Heart left ventricle (tissue), 16 donors: Measurements from ENCODE around the gene TRPV6. TPM values are rescaled to one million over a fixed set of nuclear protein-coding genes. Genes with fewer than 3 reads are reported as not detected.

ENCODE experiments used
- ATAC-seq, 4 donors: fragments of 200-7000 bp; cut with Tn5 transposase; one replicate each; pipeline ENCODE4 v1.9.1; 2020 to 2022; ENCODE audit warnings: moderate library complexity in 4 of 4, mild to moderate bottlenecking in 3 of 4, moderate number of reproducible peaks in 1 of 4
- DNase-seq, 5 donors: peaks; one replicate each; pipeline ENCODE4 v3.0.0-alpha.2; 2020
- H3K27ac ChIP-seq, 12 donors: fragments of 200-600 bp; sonication (generic) in 4 of 12; one replicate each; pipeline versions ENCODE4 v1.5.0 to v1.8.0; 2016 to 2022; ENCODE audit warnings: mild to moderate bottlenecking in 2 of 12
- H3K27me3 ChIP-seq, 9 donors: fragments of 200-600 bp; sonication (generic) in 2 of 9; one replicate each; pipeline versions ENCODE4 v1.5.1 to v1.8.0; 2016 to 2022; ENCODE audit warnings: mild to moderate bottlenecking in 3 of 9
- H3K36me3 ChIP-seq, 9 donors: fragments of 200-600 bp; sonication (generic) in 2 of 9; one replicate each; pipeline versions ENCODE4 v1.5.0 to v1.8.0; 2018 to 2022; ENCODE audit warnings: mild to moderate bottlenecking in 2 of 9
- H3K4me1 ChIP-seq, 12 donors: fragments of 200-600 bp; sonication (generic) in 4 of 12; one replicate each; pipeline versions ENCODE4 v1.5.0 to v1.8.0; 2016 to 2022; ENCODE audit warnings: mild to moderate bottlenecking in 3 of 12
- H3K4me3 ChIP-seq, 12 donors: fragments of 200-600 bp; sonication (generic) in 4 of 12; one replicate each; pipeline versions ENCODE4 v1.5.0 to v1.8.0; 2017 to 2022; ENCODE audit warnings: mild to moderate bottlenecking in 9 of 12, moderate library complexity in 4 of 12
- H3K9me3 ChIP-seq, 12 donors: fragments of 200-600 bp; sonication (generic) in 4 of 12; one replicate each; pipeline versions ENCODE4 v1.5.0 to v1.8.0; 2016 to 2022; ENCODE audit warnings: mild to moderate bottlenecking in 1 of 12
- POLR2A ChIP-seq, 2 donors: fragments of 450-650 bp; IDR thresholded peaks; one replicate each; pipeline ENCODE4 v1.6.1; 2017; ENCODE audit warnings: antibody characterized with exemption in 2 of 2, mild to moderate bottlenecking in 2 of 2, moderate library complexity in 2 of 2
- WGBS, 4 donors: extraction: QIAGEN DNeasy Blood & Tissue Kit in 2 of 4; methylation state at CpG; one replicate each; pipeline versions ENCODE4 v1.1.5 to v1.1.7; 2013 to 2018; 5-methylcytosine and 5-hydroxymethylcytosine counted together
- intact Hi-C, 10 donors: fragments of 100-400 bp; cut with DNase I; formaldehyde crosslinking; loops; one replicate each; pipeline versions ENCODE4 v1.11.1 to v1.14.2; 2022
- long read RNA-seq, 3 donors: library from polyadenylated mRNA; unstranded; transcript quantifications; one replicate each; pipeline ENCODE4 v2.0.0, GENCODE V29; 2020 to 2021
- polyA plus RNA-seq, 2 donors: library from polyadenylated mRNA; stranded (reverse); fragments of 200-250 nt; gene quantifications; one replicate each; pipeline ENCODE4 v1.2.3, GENCODE V29; 2013
- total RNA-seq, 9 donors: library from RNA; depleted of rRNA in 2 of 9; stranded (reverse); fragments of >200 nt in 2 of 9; fragmentation: NEBNext Ultra II Directional in 3 of 9; extraction: Animal tissue kit (Norgen Biotek cat#: 25700) in 3 of 9; gene quantifications; one replicate each; pipeline versions ENCODE4 v1.1.0 to v1.2.4, GENCODE V29; 2016 to 2023
- TF ChIP-seq, protein P1 (sequence below), 12 donors: fragments of 200-600 bp; sonication (generic) in 4 of 12; IDR thresholded peaks; one replicate each; pipeline versions ENCODE4 v1.5.0 to v1.8.0; 2018 to 2022; ENCODE audit warnings: antibody characterized with exemption in 12 of 12, mild to moderate bottlenecking in 5 of 12
- donor health status: ischemic (EF 13 %, LVEDD 7.1; RV severe dilation, severe dysfunction).
- donor health status: healthy with polysubstance abuse.
- donor health status: DM: no; HTN: yes; CAD: no.
- donor health status: DM: no; HTN: no; CAD: no.
- donor health status: ischemic (EF 25% LVEDD 6.9; RV normal size, moderate dysfunction).
- donor health status: ischemic (EF 25% LVEDD 5.7; RV mildly dilated, moderate dysfunction).
- donor health status: healthy.
- donor health status: DM: yes; HTN: yes; CAD: no.
- donor health status: ischemic (EF 35%, LVEDD 5.7; RV mildly dilated, moderate dysfunction).
- donor health status: nonischemic (EF 11% LVEDD 7.7; RV severe dilation, severe dysfunction).
- donor health status: DM: yes; HTN: yes; CAD: no.
- donor health status: PGD.
- donor health status: ischemic (EF 29% LVEDD 5.4; RV normal size, mild dysfunction).
- donor health status: nonischemic (EF 23%, LVEDD 6.1; RV moderate dilation, normal function).

TRPV6 gene
- total RNA-seq: under 1 TPM in 1 of 9 donors, not detected in 8; 0.68 TPM
- polyA plus RNA-seq: not detected
- long read RNA-seq, donor 1: 0 reads
- long read RNA-seq, donor 2: 0 reads
- long read RNA-seq, donor 3: 0 reads

DNA sequence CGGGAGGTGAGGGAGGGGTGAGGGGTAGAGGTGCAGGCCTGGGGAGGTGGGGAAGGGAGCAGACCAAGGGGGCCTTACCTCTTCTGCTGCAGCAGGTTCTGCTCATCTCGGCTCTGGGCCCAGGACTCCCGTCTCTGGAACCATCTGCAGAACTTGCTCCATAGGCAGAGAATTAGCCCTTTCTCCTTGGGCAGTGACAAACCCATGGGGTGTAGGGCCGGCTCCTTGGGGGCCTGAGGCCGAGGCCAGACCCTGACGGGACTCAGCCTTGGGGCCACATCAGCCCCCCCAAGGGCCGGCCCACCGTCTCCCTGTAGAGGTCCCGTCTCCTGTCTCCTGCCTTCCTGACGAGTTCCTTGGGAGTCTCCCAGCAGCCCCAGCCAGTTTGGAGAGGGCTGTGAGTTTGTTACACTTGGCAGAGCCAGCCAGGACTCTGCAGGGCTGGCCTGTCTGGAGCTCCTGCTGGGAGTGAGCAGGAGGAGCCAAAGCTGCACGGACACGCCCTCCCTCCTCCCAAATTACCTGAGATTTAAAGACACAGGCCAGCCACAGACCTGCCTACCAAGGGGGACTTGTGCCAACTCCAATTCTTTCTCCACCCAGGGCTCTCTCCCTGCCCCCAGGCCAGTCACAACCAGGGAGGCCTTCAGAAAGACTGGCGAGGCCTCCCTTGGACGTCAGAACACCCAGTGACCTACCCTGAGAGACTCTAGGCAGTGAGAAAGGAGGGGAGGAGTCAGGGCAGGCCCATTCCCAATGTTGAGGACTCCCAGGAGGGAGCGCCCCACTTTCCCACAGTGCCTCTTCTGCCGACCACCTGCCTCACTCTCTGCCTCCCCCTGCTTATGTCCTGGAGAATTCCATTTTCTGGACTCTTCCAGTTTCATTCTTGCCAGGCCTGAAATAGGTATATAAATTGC lies at the start of gene TRPV6:
Gene TRPV6, minus strand, starts transcription at position 435 of the 920 bp plus-strand sequence.
- peak in 1 of 4 donors; percentile 38 for ATAC-seq
- Histone ChIP-seq H3K36me3 (no peaks in the 10 kb centered on the region), H3K9me3 (no peaks in the 10 kb centered on the region), H3K27ac (no peak within 1 kb of the TSS), H3K4me3 (no peak within 1 kb of the TSS), H3K27me3 (peaks cover 0 to 30% (median 7%) of the 10 kb centered on the region in 9 donors), H3K4me1 (no peaks in the 10 kb centered on the region)
- intact Hi-C loops: no loop called here
- peak in 1 of 5 donors; percentile 10 for DNase-seq
- no peak for TF ChIP-seq POLR2A (IDR thresholded peaks at IDR 0.05)
- TF ChIP-seq, protein P1, sequence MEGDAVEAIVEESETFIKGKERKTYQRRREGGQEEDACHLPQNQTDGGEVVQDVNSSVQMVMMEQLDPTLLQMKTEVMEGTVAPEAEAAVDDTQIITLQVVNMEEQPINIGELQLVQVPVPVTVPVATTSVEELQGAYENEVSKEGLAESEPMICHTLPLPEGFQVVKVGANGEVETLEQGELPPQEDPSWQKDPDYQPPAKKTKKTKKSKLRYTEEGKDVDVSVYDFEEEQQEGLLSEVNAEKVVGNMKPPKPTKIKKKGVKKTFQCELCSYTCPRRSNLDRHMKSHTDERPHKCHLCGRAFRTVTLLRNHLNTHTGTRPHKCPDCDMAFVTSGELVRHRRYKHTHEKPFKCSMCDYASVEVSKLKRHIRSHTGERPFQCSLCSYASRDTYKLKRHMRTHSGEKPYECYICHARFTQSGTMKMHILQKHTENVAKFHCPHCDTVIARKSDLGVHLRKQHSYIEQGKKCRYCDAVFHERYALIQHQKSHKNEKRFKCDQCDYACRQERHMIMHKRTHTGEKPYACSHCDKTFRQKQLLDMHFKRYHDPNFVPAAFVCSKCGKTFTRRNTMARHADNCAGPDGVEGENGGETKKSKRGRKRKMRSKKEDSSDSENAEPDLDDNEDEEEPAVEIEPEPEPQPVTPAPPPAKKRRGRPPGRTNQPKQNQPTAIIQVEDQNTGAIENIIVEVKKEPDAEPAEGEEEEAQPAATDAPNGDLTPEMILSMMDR (IDR thresholded peaks at IDR 0.05): no peak
- WGBS, 4 donors: 47 to 55% (median 55%) methylated on average over 13 to 16 of the region's 16 CpGs

DNA sequence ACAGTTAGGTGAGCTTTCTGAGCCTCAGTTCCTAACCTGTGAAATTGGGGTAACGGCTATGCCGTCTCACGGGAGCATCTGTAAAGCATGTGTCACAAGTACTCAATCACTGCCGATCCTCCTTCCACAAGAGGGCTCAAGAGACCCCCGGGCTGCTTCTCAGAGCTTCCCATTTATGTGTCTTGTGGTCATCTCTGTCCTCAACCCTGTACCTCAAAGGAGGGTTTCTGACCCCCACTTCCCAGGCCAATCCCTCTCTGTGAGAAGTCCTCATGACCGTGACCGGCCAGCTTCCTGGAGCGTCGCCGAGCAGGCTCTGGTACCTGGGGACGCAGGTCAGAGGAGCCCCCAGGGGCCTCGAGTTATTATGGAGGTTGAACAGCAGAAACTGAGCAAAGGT lies 48.5 kb upstream of the TRPV6 start:
- 64 to 75% (median 71%) methylated on average over 12 of the region's 12 CpGs for WGBS, 4 donors
- TF ChIP-seq, protein P1 (IDR thresholded peaks at IDR 0.05): no peak
- TF ChIP-seq POLR2A (IDR thresholded peaks at IDR 0.05): no peak
- peaks cover 0 to 10% (median 0%) of the 10 kb centered on the region in 9 donors for H3K27me3 ChIP-seq
- DNase-seq (no peak), ATAC-seq (no peak)
- intact Hi-C loops: no loop called here
- no peaks in the 10 kb centered on the region for H3K4me1 ChIP-seq
- H3K27ac ChIP-seq: no peak overlapping the region
- H3K36me3 ChIP-seq: no peaks in the 10 kb centered on the region
- no peak overlapping the region for H3K4me3 ChIP-seq
- H3K9me3 ChIP-seq: no peaks in the 10 kb centered on the region

- DNase-seq: no peak
- WGBS, 4 donors: 64 to 74% (median 68%) methylated on average over 4 of the region's 4 CpGs
- Histone ChIP-seq H3K27me3 (peaks cover 0 to 10% (median 0%) of the 10 kb centered on the region in 9 donors), H3K36me3 (no peaks in the 10 kb centered on the region), H3K4me1 (no peaks in the 10 kb centered on the region), H3K4me3 (no peak within 1 kb of the TSS), H3K27ac (no peak within 1 kb of the TSS), H3K9me3 (no peaks in the 10 kb centered on the region)
- TF ChIP-seq, protein P1 (IDR thresholded peaks at IDR 0.05): no peak
- TF ChIP-seq POLR2A (IDR thresholded peaks at IDR 0.05): no peak
- no peak for ATAC-seq
- intact Hi-C loops: no loop called here
Measured at GRCh38 chr7:142933624-142934023, 48.1 kb upstream of the TRPV6 start, which contains the start of gene TRPV5. Gene TRPV5, minus strand, starts transcription at chr7:142933746. Its CDS starts 287 bp downstream, at chr7:142933459.

DNA sequence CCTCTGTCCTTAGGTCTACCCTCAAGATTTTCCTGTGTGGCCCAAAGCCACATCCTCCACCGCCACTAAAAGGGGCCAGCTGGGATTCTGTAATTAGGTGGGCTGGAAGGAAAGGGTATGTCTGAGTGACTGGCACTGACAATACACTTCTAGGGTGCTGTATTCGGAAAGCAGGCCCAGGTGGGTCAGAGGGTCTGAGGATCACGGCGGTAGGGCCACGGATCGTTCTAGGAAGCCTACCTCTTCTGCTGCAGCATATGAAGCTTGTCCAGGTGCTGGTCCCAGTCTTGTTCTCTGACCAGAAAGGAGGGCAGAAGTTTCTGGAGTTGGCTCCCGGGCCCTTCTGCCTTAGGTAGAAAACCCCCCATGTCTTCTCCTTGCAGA lies 47.5 kb upstream of the TRPV6 start:
- Histone ChIP-seq H3K36me3 (no peaks in the 10 kb centered on the region), H3K4me3 (no peak overlapping the region), H3K9me3 (no peaks in the 10 kb centered on the region), H3K27ac (no peak overlapping the region), H3K27me3 (peaks cover 0 to 10% (median 0%) of the 10 kb centered on the region in 9 donors), H3K4me1 (no peaks in the 10 kb centered on the region)
- no peak for DNase-seq
- 82 to 91% (median 85%) methylated on average over 7 of the region's 7 CpGs for WGBS, 4 donors
- intact Hi-C loops: no loop called here
- no peak for ATAC-seq
- TF ChIP-seq POLR2A (IDR thresholded peaks at IDR 0.05): no peak
- TF ChIP-seq, protein P1 (IDR thresholded peaks at IDR 0.05): no peak
